SK-N-DZ (cell line): Measurements from ENCODE around the gene IGF2. TPM values are rescaled to one million over a fixed set of nuclear protein-coding genes. Genes with fewer than 3 reads are reported as not detected.
A peak's percentile ranks its signal among the peaks of the same experiment; 100 is the strongest.
"Not testable (repeated sequence)": the region's sequence is repeated elsewhere in the genome, so short reads cannot be mapped to it uniquely, and the experiment has no call there.

Source experiments
- DNase-seq: peaks from one replicate; pipeline ENCODE4 v3.0.0-alpha.2; 2015; ENCODE audit warnings: low spot score
- polyA plus RNA-seq, 2 experiments: library from polyadenylated mRNA; depleted of rRNA; stranded (reverse); fragments of >200 nt; gene quantifications; 2 replicates each; pipeline ENCODE4 v1.2.3, GENCODE V29; 2014

IGF2 gene, protein sequence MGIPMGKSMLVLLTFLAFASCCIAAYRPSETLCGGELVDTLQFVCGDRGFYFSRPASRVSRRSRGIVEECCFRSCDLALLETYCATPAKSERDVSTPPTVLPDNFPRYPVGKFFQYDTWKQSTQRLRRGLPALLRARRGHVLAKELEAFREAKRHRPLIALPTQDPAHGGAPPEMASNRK
- polyA plus RNA-seq (2014; cell fraction: cytosol; rRNA removed): 0.29 and 0.32 TPM in 2 replicates
- polyA plus RNA-seq (2014; cell fraction: nucleus; rRNA removed): 0.14 TPM in 1 of 2 replicates, not detected in the other

- DNase-seq: no peak
These were observed at the start of gene IGF2 for GRCh38 chr11:2139123-2139521. IGF2 (minus strand) TSS chr11:2139389; CDS start chr11:2135523, 3,866 bp downstream.

DNA sequence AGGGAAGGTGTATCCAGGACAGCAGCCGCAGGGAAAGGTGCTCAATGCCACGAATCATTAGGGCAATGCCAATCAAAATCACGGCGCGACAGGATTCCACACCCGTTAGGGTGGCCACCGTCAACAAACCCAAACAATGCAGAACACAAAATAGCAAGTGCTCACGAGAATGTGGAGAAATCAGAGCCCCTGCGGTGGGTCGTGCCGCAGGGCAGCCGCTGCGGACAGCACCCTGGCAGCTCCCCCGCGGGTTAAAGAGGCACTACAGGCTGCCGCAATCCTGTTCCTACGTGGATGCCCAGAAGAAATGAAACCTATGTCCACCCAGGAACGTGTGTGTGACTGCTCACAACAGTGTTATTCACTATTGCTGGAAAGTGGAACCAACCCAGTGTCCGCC is 49.6 kb upstream of the IGF2 start:
- no peak for DNase-seq

- DNase-seq: no peak
These were observed 48.1 kb upstream of the IGF2 start for GRCh38 chr11:2187280-2187707.

GRCh38 chr11:2186669-2187279 is 47.6 kb upstream of the IGF2 start:
- DNase-seq: peak; percentile 83

DNA sequence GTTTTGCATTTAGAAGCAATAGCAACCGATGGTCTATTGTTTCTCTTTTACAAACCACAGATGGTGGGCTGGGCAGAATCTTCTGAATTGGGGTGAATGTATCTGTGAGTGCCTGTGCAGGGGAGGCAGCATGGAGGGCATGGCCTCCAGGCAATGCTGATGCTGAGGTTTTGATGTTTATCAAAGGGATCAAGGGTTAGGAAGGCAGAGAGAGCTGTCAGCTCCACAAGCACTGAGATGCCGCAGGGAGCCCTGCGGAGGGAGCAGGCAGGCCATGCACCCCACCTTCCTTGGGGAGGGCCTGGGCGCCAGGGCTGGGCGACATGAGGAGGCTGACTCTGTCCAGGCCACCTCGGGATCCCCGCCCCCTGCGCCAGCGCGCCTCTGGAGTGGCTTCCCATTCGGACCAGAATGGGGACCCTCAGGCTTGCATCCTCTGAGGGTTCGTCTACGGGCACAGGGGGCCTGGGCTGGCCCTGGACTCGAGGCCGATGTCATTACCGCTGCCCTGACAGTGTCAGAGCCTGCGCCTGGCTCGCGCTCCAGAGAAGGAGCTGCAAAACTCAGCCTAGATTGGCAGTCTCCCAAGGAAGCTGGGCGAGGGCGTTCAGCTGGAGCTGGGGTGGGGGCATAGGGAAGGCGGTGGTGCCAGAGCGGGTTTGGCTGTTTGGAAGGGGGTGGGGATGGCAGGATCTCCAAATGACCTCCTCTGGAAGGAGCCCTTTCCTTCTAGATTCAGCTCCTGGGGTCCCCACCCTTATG is 46.3 kb upstream of the IGF2 start:
- no peak for DNase-seq

GRCh38 chr11:2182692-2183474 is 43.7 kb upstream of the IGF2 start:
- no peak for DNase-seq

DNA sequence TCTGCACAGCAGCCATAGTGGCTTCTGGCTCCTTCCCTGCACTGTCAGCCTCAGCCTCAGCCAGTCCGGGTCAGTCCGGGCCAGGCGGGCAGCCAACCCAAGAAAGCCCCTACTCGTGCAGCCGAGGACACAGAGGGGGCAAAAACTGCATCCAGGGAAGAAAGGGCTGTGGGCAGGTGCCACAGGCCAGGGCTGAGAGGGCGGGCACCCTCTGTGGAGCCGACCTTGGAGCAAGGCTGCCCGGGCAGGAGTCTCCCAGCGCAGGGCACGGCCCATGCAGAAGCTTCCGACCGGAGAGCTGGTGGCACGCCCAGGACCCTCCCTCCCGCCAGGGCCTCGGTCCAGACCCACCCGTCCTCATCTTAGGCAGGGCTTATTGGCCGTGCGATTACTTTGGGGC is 42.9 kb upstream of the IGF2 start:
- DNase-seq: no peak

GRCh38 chr11:2180789-2181370 is 41.7 kb upstream of the IGF2 start:
- DNase-seq: no peak

DNA sequence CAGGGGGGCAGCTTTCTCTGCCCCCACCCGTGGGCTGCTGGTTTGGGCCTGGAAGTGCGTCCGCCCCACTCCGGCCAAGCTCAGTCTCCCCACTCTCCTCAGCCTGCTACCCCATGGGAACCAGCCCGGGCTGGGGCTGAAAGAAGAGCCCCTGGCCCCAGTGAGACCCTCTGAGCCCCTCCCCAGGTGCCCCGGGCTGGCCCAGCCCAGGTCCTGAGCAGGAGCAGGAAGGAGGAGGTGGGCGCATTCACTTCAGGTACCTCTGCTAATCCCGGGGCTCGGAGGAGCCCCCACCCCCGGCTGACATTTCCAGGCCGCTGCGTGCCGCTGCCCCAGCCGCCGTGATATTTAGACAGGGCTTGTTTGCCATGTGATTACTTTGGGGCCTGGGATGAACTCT is 41.2 kb upstream of the IGF2 start:
- DNase-seq: no peak

- no peak for DNase-seq
These were observed 40.3 kb upstream of the IGF2 start for GRCh38 chr11:2179516-2179915.

- DNase-seq: no peak
These were observed 39.8 kb upstream of the IGF2 start for GRCh38 chr11:2178906-2179494.

DNA sequence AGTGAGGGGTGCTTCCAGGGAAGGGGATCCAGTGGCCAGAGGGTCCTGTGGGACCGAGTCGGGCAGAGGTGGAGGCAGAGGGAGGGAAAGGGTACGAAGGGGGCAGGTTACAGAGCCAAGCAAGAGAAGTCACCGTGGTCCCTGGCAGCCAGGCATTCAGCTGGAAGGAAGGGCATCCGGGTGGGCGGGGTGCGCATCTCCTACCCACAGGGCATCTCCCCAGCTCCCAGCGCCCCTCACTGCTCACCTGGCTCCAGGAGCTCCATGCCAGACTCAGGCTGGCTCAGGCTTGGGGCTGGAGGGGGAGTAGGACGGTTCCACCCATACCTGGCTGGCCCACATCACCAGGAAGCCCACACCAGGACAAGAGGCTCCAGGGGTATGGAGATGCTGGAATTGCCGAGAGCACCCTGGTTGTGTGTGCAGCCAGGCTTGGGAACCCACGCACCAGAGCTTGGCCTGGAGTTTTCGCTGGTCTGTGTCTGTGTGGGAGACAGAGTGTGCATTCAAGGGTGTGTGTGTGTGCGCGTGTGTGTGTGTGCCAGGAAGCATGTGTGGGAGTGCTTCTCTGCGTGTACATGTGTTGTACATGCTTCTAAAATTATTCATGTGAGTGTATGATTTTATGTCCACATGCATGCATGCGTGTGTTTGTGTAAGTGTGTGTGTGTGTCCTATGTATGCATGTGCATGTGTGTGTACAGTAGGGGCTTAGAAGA is 39.0 kb upstream of the IGF2 start:
- not testable (repeated sequence) for DNase-seq

- no peak for DNase-seq
These were observed 37.9 kb upstream of the IGF2 start for GRCh38 chr11:2177076-2177475.

DNA sequence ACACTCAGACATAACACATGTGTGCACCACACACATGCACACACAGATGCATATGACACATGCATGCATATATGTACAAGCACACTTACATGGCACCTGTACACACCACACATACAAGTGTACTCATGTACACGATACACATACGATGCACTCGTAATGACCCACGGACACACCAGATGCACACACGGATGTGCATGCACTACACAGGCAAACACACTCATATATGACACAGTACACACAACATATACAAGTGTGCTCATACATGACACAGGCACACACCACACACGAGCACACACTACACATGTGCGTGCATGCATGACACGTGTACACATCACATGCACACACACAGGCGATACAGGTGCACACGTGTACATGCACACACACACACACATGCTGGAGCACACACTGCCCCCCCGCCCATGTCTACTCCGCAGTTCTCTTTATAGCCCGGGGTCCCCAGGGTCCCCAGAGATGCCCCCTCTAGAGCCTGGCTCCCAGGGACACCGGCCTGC is 37.3 kb upstream of the IGF2 start:
- no peak for DNase-seq

GRCh38 chr11:2175659-2176058 is 36.5 kb upstream of the IGF2 start:
- DNase-seq: no peak

DNA sequence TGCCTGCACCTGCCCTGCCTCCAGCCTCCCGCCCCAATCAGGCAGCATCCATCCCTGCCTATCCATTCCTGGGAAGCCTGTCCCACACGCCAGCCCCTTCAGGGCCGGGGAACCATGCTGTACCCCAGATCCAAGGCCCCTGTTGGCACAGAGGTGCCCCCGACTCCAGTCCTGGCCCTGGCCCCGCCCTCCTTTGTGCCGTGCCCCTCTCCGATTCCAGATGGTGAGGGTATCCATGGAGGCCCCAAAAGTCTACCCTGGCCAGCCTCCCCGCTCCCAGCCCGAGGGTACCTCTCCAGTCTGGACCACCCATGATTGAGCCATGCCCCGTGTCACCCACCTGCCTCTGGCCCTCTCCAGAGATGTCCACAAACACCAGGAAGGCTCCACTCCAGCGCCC is 35.2 kb upstream of the IGF2 start:
- no peak for DNase-seq

- DNase-seq: no peak
These were observed 34.6 kb upstream of the IGF2 start for GRCh38 chr11:2173761-2174160.

DNA sequence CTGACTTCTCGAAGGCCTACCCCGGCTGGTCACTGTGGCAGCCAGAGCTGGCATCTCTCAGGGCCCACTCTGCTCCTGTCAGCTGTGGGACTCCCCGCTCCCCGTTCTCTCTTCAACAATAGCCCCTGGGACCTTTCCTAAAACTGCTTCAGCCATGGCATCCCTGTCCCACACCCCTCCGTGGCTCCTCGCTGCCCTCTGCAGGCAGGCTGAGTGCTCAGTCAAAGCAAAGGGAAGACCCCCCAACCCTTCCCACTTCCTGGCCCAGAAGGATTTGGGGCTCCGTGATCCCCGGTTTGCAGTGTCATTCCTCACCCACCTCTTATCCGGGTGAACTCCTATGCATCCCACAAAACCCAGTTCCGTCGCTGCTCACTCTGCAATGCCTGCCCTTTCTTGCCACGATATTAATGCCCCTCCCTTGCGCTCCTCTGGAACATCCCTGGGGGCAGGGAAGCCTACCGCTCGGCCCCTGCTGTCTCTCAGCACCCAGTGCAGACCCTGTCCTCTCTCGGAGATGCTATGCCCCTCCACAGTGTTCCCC is 34.0 kb upstream of the IGF2 start:
- DNase-seq: no peak

- DNase-seq: no peak
These were observed 33.5 kb upstream of the IGF2 start for GRCh38 chr11:2172676-2173075.

GRCh38 chr11:2171591-2172003 is 32.4 kb upstream of the IGF2 start, which contains the start of gene TH:
TH (minus strand) TSS chr11:2171815; CDS start chr11:2171786, 29 bp downstream.
- DNase-seq: peak; percentile 43
